ENCODE results near the gene ARAF.
A peak's percentile ranks its signal among the peaks of the same experiment; 100 is the strongest.
"Not testable (repeated sequence)": the region's sequence is repeated elsewhere in the genome, so short reads cannot be mapped to it uniquely, and the experiment has no call there.

ARAF gene
- 84.6 reads per million, percentile 79 among the genes with 10 or more reads in this experiment for total RNA-seq

DNA sequence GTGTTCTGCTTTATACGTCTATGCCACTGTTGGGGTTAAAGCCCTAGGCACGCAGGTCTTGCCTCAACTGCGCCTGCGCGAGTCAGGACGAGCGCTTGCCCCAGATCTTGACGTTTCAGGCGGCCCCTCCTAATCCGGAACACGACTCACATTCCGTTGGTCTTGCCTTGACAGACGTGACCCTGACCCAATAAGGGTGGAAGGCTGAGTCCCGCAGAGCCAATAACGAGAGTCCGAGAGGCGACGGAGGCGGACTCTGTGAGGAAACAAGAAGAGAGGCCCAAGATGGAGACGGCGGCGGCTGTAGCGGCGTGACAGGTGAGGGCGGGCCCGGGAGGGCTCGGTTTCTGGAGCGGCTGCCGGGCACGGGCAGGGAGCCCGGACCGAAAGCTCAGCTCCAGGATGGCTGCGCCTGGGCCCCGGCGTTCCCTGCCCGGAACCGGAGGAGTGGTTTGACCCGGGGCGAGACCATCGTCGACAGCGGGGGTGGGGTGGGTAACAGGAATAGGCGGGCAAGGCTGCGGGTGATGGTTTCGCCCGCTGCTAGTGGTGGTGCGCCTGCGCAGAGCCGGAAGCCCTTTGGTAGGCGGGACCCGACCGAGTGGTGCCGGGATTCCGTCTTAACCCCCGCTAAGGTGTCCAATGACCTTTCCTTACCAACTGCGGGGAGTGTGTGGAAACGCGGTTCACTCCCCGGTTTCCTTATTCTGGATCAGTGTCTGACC lies at the start of gene ARAF:
Gene ARAF, plus strand, starts transcription at position 272 of the 725 bp plus-strand sequence. CDS start 1,763 bp downstream, outside the sequence.
- DNase-seq, result peak; percentile 94

DNA sequence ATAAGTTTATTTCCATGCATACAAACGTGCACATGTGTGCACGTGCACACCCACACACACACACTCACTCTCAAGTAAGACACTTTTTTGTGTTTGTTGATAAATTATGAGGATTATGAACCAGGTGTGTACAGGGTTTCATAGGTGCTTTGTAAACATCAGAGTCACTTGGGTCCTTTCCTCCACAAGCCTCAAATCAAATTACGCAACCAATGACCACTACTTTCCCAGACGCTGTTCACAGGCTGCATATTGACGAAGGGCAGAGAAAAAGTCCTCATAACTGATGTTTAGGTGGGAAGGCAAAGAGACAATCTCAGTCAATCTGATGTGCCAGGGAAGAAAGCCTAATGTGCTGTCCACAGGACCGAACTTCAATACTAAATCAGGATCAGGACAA lies 48.6 kb upstream of the ARAF start:
- not testable (repeated sequence) for DNase-seq

DNA sequence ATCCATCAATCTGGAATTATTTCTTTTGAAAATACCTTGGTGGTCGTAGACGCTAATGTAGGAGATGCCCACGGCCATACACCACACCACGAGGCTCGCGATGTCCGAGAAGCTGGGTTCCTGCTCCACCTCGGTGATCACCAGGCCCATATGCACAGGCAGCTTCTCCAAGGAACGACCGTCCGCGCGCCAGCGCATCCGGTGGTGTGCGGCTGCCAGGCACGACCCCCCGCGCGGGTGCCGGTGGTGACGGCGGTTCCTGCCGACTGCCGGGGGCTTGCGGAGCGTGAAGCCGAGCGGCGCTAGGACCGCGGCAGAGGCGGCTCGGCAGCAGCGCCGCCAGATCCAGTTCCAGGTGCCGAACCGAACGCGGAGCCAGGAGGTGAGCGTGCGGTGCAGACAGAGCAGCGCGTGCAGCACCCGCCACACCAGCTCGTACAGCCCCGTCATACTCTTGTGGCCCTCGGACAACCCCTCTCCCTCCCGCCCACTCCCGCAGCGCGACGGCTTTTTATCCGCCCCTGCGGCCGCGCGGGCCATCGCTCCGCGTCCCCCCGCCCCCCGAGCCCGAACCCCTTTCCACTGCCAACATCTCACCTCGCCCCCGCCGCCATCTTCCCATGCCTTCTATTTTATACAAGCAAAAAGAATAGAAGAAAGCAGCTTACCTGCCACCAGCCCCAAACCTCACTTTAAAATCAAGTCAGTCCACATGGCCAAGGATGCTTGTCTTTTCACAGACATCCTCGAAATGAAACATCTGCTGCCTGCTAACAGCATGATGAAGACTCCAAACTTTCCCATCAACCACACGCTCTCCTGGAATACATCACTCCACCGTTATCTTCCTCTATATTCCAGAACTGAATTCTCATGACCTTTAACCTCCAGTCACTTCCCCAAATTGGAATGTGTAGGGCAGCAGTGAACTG lies 47.7 kb upstream of the ARAF start:
- DNase-seq, result not testable (repeated sequence)

DNA sequence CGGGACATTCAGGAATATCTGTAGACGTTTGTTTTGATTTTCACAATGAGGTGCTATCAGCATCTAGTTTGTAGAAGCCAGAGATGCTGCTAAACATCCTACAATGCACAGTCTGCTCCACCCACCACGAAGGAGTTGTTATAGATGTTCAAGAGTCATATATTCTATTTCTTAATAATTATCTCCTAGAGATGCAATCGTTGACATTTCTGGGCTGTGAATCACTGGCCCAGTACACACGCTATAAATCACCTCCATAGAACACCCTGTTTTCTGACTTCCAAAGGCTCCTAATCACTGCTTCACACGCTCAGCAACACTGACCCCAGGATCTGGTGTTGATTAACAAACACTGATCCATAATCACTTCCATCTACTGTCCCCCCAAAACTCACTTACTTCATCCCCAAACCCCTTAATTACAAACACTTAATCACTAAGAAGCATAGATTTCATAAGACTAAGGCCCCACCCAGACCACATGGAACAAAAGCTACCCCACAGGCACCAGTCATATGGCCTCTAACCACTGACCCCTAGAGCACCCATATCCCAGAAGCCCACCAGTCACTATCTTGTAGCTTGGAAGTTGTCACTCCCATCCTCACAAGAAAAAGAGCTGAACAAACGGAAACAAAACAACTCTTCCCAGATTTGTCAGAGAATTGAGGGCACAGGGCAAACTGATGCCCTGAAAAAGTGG lies 46.3 kb upstream of the ARAF start:
- no peak for DNase-seq

DNA sequence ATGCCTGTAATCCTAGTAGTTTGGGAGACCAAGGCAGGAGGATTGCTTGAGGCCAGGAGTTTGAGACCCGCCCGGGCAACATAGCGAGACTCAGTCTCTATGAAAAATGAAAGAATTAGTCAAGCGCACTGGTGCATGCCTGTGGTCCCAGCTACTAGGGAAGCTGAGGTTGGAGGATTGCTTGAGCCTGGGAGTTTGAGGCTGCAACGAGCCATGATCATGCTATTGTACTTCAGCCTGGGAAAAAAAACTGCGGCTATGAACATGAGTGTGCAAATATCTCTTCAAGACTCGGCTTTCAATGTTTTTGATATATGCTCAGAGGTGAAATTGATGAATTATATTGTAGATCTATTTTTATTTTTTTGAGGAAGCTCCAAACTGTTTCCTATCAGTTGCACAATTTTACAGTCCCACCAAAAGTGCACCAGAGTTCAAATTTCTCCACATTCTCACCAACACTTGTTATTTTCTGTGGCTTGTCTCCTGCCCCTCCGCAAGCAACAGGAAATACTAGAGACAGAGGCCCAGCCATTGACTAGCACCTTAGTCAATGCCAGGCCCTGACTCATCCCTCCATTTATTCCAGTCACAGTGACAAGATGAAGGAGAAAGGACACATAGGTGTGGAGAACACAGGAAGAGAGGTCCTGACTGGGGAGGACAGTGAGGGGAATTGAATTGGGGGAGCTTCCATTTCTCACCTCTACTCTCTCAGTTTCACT lies 44.9 kb upstream of the ARAF start:
- DNase-seq, result no peak

DNA sequence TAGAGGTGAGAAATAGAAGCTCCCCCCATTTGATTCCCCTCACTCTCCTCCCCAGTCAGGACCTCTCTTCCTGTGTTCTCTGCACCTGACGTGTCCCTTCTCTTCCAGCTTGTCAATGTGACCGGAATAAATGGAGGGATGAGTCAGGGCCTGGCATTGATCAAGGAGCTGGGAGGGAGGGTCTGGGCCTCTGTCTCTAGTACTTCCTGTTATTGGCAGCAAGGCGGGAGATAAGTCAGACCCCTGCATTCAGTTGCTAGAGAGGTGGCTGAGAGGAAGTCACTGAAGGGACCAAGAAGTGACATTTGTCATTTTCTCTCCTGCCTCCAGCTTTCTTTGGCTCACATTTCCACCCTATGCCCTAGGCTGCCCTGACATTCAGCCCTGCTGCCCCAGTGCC lies 42.9 kb upstream of the ARAF start:
- no peak for DNase-seq

DNA sequence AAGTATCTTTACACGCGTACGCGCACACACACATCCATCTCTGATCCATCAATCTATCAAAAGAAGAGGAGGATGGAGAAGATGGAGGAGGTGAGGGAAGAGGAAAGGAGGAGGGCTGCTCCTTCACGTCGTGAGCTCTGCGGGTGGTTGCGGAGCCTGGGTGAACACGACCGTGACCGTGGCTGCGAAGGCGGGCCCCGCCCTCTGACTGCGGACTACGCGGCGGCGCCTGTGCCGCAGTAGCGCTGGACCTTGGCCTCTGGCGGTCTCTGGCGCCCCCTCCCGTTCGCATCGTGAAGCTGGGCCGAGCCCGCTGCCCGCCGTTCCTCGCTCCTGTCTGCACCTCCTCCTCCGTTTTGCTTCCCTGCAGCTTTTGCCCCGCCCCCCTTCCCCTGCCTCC lies 37.7 kb upstream of the ARAF start:
- DNase-seq, result peak; percentile 68

DNA sequence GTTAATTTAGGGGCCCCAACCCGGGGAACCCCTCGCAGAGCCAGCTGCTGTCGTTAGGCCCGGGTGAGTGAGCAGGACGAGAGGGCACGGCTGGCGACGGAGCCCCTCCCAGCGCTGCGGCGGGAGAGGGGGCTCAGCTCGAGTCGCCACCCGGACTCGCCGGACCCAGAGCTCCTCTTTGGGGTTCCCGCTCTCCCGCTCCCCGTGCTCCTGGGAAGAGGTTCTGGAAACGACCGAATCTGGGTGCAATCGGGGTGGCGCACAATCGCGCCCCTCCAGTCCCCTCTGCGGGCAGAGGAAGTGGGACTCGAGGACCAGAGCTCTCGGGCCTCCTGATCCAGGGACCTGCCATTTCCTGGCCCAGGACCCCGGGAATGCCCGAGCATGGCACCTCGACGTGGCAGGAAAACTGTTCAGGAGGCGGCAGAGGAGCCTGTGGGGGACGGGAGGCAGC lies 37.3 kb upstream of the ARAF start:
- no peak for DNase-seq

DNA sequence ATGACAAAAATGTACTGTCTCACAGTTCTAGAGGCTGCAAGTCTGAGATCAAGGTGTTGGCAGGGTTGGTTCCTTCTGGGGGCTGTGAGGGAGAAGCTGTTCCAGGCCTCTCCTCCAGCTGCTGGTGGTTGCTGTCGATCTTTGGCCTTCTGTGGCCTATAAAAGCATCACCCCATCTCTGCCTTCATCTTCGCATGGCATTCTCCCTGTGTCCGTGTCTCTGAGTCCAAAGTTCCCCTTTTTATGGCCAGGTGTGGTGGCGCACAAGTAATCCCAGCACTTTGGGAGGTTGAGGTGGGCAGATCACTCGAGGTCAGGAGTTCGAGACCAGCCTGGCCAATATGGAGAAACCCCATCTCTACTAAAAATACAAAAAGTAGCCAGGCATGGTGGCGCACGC lies 31.5 kb upstream of the ARAF start:
- DNase-seq, result no peak

DNA sequence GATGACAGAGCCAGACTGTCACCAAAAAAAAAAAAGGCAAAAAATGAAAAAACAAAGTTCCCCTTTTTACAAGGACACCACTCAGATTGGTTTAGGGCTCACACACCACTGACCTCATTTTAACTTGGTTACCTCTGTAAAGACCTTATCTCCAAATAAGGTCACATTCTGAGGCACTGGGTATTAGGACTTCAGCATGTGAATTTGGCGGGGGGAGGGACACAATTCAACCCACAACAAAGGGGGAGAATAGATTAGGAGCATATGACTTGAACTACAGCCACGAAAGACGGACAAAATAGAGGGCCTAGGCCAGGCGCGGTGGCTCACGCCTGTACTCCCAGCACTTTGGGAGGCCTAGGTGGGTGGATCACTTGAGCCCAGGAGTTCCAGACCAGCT lies 31.0 kb upstream of the ARAF start:
- no peak for DNase-seq

DNA sequence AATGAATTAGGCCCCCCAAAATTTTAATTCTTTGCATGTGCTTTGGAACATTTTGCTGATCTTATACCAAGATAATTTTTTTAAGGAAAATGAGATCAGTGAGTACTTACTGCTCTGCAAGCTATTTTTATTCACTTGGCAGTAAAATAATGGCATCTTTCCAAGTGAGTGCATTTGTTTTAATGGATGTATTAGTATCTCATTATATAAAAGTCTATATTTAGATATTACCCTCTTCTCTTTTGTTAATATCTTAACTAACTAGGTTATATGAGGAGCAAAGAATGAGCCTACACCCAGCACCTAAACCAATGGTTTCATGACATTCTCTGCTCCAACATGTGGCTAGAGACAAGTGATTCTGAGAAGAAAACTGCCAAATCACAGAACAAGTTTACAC lies 21.1 kb upstream of the ARAF start:
- DNase-seq, result no peak

DNA sequence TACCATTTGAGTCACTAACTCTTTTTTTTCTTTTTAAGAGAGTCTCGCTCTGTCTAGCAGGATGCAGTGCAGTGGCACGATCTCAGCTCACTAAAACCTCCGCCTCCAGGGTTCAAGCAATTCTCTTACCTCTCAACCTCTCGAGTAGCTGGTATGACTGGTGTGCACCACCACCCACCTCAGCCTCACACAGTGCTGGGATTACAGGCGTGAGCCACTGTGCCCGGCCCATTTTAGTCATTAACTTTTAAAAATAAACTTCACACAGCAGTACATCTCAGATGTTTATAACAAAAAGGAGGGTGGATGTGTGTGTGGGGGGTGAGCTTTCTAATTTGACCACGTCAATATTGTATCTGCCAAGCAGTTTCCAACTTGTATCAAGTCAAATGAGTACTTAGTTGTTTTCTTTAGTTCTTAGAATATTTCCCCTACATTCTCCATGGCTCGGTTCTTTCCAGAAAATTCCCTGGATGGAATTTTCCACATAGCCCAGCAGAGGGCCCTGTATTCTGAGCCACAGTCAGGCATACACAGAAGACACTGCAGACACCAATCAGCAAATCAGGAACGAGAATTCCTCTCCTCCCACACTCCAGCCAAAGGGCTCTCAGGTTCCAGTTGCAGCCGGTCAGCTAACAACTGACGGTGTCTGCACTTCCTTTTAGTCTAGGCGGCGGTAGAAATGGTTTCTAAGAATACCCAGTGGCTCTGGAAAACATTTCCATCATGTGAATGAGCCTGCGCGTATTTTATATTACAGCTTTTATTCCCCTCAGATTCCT lies 20.1 kb upstream of the ARAF start:
- no peak for DNase-seq

DNA sequence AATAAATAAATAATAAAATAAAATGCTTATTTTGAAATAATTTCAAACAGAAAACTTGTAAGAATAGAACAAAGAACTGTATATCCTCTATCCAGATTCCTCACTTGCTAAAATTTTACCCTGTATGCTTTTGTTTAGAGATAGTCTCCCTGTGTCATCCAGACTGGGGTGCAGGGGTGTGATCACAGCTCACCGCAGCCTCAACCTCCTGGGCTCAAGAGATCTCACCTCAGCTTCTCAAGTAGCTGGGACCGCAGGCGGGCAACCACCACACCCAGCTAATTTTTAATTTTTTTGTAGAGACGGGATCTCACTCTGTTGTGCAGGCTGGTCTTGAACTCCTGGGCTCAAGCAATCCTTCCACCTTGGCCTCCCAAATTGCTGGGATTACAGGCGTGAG lies 17.5 kb upstream of the ARAF start:
- DNase-seq, result no peak

DNA sequence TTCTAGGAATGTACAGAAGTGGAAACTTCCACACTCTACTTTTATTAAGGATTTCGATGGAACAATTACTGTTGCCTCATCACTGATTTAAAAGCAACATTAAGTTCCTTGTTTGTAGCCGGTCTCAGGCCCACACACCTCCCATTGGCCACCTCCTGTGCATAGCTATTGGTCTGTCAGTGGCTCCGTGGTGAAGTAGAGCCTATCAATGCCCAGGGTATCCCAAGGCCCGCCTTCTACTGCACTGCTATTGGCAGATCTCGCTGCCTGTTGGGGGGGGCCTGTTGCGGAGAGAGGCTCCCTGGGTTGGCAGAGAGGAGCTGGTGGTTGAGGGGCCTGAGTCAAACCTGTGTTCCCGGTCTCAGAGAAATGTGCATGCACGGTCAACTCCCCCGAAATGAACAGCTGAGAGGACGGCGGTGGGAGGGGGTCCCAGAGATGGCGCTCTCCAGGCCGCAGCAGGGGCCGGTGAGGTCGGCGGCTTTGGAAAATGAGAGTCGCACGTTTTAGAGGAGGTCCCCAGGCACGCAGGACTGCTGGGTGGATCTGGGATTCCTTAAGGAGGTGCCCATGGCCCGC lies 4.9 kb upstream of the ARAF start:
- DNase-seq, result peak; percentile 75

DNA sequence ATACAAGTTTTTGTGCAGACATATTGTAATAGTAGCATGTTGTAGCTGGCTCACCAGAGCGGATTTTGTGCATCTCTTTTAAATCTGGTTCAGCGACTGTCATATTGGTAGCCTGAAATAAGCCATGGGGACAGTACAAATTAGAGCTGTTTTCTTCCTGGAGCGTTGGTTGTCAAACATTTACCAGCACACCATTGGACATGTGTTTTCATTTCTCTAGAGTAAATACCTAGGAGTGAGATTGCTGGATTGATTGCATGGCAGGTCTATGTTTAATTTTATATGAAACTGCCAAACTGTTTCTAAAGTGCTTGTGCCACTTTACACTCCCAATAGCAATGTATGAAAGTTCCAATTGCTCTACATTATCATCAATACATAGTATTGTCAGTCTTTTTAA lies 2.6 kb upstream of the ARAF start:
- DNase-seq, result no peak

DNA sequence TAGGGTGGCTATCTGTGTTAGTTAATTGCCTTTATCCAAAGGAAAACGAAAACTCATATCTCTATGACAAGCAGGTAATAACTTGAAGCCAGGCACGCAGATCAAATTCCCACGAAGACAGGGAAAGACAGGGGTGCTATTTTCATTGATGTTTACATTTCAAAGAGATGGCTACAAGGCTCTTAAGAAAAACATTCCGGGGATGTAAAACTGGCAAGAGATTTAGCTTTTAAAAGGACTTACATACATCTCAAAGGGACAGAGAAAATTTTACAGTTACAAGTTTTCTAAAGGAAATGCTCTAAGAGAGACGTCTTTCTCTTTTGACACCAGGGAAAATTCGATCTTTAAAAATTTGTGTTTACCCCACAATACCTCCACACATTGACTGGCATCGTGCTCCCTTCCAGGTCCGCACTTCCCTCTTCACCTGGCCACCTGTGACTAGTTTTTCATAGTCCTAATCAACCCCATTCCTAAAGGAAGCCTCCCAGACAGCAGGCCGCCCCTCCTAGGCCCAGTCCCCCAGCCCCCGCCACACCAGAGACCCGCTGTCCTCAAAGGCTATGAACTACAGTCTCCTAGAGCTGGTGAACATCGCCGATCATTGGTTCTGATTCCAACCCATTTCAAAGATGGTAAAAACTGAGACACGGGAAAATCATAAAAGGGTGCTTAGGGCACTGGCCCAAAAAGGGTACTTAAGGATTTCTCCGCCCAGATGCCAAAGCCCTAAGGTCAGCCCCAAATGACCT lies 649 bp upstream of the ARAF start:
- DNase-seq, result no peak

DNA sequence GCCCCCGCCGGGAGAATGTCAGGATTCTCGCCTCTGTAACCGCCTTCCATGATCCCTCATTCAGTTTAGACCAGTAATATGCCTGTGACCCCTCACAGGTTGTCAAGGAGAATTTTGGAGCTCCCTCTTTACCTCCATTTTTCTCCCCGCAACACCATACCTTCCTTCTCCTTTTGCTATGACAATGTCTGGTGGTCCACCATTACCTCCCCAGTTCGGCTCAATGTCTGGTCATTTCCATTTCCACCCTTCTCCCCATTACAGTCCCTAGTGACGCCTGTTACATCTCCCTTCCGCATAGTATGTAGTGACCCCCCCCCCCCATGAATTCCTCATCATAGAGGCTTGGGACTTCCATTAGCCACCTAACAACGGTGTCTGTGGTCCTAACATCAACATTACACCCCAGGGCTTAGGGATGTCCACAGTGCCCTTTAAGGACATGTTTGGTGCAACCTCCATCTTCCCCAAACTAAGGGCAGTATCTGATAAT lies 700 bp downstream of the ARAF start:
- DNase-seq, result no peak

DNA sequence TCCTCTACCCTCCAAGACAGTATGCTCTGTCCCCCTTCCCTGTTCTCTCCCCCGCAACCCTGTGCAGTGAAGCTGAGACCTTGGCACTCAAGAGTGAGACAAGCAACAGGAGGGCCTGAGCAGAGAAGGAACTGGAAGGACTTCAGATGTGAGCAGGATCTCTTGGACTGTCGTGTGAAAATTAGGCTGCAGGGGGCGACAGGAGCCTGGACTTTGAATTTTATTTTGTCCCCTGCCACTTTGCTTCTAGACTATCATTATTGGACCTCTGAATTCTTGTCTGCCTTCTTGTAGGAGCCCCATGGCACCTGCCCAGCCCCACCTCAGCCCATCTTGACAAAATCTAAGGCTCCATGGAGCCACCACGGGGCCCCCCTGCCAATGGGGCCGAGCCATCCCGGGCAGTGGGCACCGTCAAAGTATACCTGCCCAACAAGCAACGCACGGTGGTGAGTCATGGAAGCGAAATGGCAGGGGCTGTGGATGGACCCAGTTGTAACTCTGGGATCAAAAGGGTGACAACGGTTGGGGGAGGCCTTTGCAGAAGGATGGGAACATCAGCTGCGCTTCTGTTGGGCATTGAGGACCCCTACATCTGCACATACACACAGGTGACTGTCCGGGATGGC lies 1.7 kb downstream of the ARAF start:
- no peak for DNase-seq

DNA sequence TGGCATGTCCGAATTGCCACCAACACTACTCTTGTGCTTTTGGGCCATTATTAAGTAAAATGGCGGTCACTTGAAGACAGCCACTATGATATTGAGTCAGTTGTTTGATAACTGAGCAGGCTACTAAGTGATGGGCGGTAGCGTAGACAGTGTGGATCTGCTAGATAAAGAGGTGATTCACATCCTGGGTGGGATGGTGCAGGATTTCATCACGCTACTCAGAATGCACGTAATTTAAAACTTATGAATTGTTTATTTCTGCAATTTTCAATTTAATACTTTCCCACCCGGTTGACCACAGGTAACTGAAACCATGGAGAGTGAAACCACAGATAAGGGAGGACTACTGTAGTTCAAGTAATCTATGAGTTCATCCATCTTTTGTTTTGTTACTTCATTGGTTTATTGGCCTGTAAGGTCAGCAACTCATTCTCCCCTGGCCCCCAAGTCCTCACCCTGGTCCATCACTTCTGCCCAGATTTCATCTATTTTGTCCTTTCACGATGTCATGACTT lies 2.9 kb downstream of the ARAF start:
- DNase-seq, result no peak

Measured in effector CD4-positive, alpha-beta T cell (primary cell).